ENCODE data around the gene ASCC3.
"Not testable (repeated sequence)": the region's sequence is repeated elsewhere in the genome, so short reads cannot be mapped to it uniquely, and the experiment has no call there.

ASCC3 gene

GRCh38 chr6:100796049-100796823 lies 84.9 kb downstream of the ASCC3 start:
- DNase-seq = no peak

GRCh38 chr6:100790084-100790483 lies 91.0 kb downstream of the ASCC3 start:
- DNase-seq = no peak

- no peak for DNase-seq
Measured at GRCh38 chr6:100785982-100786381, 95.1 kb downstream of the ASCC3 start.

- DNase-seq = no peak
Measured at GRCh38 chr6:100780648-100781047, 100.5 kb downstream of the ASCC3 start.

GRCh38 chr6:100775667-100776066 lies 105.5 kb downstream of the ASCC3 start:
- no peak for DNase-seq

- DNase-seq = no peak
Measured at GRCh38 chr6:100774681-100775080, 106.4 kb downstream of the ASCC3 start.

GRCh38 chr6:100768816-100769351 lies 112.2 kb downstream of the ASCC3 start:
- DNase-seq = no peak

GRCh38 chr6:100763617-100764241 lies 117.4 kb downstream of the ASCC3 start:
- DNase-seq = no peak

GRCh38 chr6:100761841-100762240 lies 119.3 kb downstream of the ASCC3 start:
- no peak for DNase-seq

- not testable (repeated sequence) for DNase-seq
Measured at GRCh38 chr6:100758386-100758785, 122.7 kb downstream of the ASCC3 start.

- no peak for DNase-seq
Measured at GRCh38 chr6:100753421-100753820, 127.7 kb downstream of the ASCC3 start.

GRCh38 chr6:100751590-100751989 lies 129.5 kb downstream of the ASCC3 start:
- DNase-seq = no peak

- no peak for DNase-seq
Measured at GRCh38 chr6:100745419-100746041, 135.6 kb downstream of the ASCC3 start.

- DNase-seq = no peak
Measured at GRCh38 chr6:100740439-100740838, 140.7 kb downstream of the ASCC3 start.

- DNase-seq = not testable (repeated sequence)
Measured at GRCh38 chr6:100737720-100738119, 143.4 kb downstream of the ASCC3 start.

GRCh38 chr6:100731411-100731810 lies 149.7 kb downstream of the ASCC3 start:
- DNase-seq = no peak

GRCh38 chr6:100730001-100730980 lies 150.8 kb downstream of the ASCC3 start:
- DNase-seq = no peak

- DNase-seq = no peak
Measured at GRCh38 chr6:100726666-100727065, 154.5 kb downstream of the ASCC3 start.

GRCh38 chr6:100724696-100725095 lies 156.4 kb downstream of the ASCC3 start:
- no peak for DNase-seq

- no peak for DNase-seq
Measured at GRCh38 chr6:100724222-100724621, 156.9 kb downstream of the ASCC3 start.

GRCh38 chr6:100721256-100721655 lies 159.9 kb downstream of the ASCC3 start:
- DNase-seq = no peak

GRCh38 chr6:100719883-100720682 lies 161.0 kb downstream of the ASCC3 start:
- peak in 1 of 2 donors; percentile 24 for DNase-seq
